ENCODE data around the gene OPHN1.

DNA sequence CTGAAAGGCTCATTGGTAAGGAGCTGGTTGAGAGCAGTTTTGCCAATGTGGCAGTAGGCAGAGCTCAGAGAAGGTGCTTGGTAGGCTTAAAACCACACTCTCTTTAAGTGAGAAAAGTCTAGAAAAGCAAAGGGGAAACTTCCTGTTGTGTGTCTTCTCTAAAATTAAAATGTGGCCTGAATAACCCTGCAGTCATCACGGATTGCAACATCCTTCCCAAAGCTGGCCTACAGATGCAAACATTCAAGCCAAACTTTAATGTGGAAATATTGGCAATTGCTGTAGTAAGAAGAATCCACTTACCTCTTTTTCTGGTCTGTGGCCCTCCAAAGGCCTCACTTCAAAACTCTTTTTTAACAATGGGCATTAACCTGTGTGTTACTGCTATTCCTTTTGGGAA lies 348.5 kb downstream of the OPHN1 start:
- TF ChIP-seq, protein P1, sequence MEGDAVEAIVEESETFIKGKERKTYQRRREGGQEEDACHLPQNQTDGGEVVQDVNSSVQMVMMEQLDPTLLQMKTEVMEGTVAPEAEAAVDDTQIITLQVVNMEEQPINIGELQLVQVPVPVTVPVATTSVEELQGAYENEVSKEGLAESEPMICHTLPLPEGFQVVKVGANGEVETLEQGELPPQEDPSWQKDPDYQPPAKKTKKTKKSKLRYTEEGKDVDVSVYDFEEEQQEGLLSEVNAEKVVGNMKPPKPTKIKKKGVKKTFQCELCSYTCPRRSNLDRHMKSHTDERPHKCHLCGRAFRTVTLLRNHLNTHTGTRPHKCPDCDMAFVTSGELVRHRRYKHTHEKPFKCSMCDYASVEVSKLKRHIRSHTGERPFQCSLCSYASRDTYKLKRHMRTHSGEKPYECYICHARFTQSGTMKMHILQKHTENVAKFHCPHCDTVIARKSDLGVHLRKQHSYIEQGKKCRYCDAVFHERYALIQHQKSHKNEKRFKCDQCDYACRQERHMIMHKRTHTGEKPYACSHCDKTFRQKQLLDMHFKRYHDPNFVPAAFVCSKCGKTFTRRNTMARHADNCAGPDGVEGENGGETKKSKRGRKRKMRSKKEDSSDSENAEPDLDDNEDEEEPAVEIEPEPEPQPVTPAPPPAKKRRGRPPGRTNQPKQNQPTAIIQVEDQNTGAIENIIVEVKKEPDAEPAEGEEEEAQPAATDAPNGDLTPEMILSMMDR (conservative IDR thresholded peaks at IDR 0.05 in 1 of 2, IDR thresholded peaks at IDR 0.05 in 1 of 2; ENCODE audit: low read depth in 1 of 2, low read length in 2 of 2): no peak
- no peak for TF ChIP-seq EZH2 (IDR thresholded peaks at IDR 0.05; ENCODE audit: low read length, missing control alignments)

Measured in fibroblast of lung (primary cell).